Stimulated activated CD8-positive, alpha-beta memory T cell treated with anti-CD3 and anti-CD28 coated beads, Interleukin-12 subunit alpha, Interleukin-12 subunit beta, amount 100 ng/mL, for 24 hours (primary cell): ENCODE results near the gene ATOH7.
"Not testable (repeated sequence)": the region's sequence is repeated elsewhere in the genome, so short reads cannot be mapped to it uniquely, and the experiment has no call there.

Experiments
- DNase-seq: peaks from one replicate; pipeline ENCODE4 v3.0.0-alpha.2; 2020; ENCODE audit errors: extremely low read depth

Gene ATOH7

DNA sequence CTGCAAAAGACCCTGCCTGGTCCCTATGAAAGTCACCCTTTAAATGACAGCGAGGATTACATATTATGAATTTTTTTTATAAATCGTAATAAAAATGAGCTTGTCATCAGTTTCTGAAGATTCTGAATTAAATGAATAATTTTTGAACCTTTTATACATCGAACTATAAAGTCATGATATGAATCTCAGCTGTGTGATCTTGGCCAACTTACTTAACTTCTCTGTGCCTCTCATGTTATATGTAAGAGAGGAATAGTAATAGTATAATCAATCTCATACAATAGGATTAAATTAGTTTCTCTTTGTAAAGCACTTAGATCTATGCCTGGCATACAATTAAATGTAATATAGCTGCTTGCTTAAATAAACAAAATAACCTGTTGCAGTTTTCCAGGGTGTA is 5.3 kb upstream of the ATOH7 start:
- DNase-seq, result no peak

DNA sequence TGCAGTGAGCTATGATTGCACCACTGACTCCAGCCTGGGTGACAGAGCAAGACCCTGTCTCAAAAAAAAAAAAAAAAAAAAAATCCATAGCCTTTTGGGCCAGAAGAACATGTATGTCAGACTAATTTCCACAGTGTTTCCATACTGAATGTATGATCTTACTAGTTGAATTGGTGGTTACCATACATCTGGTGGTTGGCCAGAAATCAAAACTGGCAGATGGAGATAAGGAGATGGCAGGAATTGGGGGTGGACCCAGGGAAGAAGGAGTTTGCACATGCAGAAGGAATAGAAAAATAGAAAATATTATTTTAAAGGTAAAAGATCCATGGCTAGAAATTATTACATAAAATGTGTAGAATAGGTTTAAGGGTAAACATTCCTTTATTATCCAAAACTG is 3.7 kb upstream of the ATOH7 start:
- DNase-seq, result no peak

DNA sequence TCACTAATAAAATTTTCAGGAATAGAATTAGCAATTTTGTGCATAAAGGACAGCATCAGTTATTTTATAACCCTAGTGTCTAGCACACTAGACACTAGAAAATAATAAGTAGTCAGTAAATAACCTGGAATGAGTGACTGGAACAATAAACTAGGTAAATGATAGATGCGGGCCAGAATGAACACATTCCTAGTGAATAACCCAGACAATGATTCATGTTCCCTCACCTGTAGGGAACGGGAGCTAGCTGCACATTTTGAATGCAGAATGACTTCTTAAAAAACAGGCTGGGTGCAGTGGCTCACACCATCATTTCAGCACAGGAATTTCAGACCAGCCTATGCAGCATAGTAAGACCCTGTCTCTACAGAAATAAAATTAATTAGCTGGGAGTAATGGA is 3.2 kb upstream of the ATOH7 start:
- no peak for DNase-seq

DNA sequence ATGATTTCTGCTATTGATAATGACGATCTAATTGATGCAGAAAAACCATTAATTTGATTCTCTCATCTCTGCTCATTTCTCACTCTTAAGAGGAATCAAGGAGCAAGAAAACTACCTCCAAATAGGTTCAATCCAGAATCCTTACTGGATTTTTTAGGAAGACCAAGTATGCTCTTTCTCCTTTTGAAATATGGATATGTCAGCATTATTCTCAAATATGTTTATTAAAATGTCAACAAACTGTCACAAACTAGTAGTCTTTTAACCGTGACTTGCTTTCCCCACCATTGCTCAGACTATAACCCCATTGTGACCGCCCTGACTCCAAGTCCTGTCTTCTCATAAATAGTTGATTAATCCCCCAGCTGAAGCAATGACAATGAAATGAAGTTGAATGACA is 1.1 kb upstream of the ATOH7 start:
- DNase-seq, result no peak

DNA sequence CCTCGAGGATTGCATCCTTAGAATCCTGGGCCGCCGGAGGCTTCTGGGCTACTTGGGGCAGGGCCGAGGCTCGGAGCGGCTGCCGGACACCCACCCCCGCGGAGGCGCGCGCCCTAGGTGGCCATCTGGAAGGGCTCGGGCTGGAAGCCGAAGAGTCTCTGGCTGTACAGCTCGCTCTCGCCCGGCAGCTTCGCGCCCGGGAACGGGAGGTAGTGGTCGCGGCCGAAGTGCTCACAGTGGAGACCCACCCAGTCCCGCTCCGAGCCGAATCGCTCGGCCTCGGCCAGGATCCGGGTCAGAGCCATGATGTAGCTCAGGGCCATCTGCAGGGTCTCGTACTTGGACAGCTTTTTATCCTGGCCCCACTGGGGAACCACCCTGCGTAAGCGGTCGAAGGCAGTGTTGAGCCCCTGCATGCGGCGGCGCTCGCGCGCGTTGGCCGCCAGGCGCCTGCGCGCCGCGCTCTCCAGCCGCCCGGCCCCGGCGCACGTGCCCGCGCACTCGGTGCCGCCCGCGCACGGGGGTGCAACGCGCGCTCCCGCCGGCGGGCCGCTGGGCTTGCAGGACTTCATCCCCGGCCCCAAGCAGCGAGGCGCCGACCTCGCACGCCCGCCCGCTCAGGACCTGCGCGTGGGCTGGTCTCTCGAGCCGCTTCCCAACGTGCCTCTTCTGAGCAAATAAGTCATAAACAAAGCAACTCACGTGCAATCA is 652 bp downstream of the ATOH7 start:
- DNase-seq, result no peak

DNA sequence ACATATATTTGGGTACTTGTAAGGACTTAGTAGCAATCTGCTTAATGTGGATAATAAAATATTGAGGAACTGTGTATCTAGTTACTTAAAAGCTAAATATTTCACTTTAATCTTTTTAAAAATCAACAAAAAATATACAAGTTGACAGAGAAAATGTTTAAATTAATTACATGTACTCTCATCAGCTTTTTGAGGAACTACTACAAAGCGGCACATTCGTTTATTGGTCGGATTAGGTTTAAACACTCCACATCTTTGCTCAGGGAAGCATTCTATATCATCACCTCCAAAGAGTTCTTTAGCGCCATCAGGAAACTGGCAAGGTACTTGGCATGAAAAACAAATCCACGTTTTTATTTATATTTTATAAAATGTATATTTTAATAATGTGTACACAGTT is 1.6 kb downstream of the ATOH7 start:
- no peak for DNase-seq

DNA sequence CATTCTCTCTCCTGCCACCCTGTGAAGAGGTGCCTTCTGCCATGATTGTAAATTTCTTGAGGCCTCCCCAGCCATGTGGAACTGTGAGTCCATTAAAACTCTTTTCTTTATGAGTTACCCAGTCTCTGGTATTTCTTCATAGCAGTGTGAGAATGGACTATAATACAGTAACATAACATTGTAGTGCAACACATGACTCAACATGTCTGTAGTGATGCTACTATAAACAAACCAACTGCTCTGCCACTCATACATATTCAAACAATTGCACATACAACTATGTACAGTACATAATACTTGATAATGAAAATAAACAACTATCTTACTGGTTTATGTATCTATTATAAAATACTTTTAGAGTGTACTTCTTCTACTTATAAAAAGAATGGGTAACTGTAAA is 7.1 kb downstream of the ATOH7 start:
- no peak for DNase-seq

DNA sequence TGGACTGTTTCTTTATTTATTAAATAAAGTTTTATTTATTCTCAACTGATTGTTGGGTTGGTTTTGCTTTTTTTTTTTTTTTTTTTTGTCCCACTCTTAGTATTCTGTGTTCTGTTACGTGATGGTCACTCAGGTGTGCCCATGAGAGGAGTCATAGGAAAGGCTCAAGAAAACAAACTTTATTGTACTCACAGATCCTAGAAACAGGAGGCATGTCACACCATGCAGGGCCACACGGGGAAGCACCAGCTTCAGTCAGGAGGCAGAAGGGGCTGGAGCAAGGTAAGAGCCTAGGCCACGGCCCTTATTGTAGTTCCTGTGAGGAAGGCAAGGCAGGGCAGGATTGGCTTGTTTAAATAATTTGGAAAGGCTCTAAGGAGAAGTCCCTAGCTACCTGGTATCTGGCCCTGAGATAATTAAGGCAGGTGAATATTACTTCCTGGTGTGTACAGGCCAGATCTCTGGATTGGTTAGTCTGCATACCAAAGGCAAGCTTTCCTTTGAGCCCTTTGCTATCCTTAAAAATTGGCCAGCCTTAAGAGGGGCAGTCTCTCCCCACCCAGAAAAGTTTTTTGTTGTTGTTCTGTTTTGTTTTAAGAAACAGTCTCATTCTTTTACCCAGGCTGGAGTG is 8.3 kb downstream of the ATOH7 start:
- no peak for DNase-seq

DNA sequence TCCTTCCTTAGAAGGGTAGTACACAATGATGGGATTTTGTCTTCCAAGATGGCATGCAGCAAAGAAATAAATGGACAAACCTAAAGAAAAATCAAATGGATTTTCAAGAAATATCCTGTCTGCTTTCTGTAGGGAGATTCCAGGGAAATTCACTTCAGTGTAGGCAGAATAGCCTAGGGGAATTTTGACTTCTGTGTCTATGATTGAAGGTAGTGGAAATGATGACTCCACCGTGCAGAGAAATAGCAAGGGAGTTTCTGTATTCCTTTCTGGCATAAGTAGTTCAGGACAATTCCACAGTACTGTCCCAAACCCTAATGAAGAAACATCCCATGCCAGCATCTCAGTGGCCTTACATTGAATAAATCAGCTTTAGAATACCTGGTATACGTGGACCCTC is 9.5 kb downstream of the ATOH7 start:
- no peak for DNase-seq

DNA sequence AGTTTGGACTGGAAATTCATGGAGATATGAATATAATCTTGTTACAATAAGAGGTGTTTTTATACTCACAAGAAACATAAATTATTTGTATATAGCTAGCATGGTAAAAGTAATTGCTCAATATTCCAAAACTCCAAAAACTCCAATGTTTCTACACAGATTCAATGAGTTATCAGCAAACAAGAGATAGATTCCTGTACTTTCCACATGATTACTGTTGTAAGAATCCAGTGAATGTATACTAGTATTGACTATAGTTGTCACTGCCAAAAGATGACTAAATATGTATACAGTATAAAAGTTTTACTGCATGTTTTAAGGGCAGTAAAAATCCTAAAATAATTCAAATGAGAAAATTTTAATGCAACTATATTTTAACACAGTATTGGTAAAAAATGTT is 10.7 kb downstream of the ATOH7 start:
- DNase-seq, result no peak

DNA sequence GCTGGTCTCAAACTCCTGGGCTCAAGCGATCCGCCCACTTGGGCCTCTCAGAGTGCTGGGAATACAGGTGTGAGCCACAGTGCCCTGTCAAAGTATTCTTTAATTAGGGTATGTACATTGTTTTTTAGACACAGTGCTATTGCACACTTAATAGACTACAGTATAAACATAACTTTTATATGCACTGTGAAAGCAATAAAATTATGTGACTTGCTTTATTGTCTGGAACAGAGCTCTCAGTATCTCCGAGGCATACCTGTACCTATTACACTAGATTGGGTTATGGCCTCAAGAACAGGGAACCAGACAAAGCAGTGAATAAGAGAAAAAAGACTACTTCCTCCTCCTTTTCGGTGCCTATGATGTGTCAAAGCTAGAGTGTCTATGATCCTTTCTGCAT is 13.1 kb downstream of the ATOH7 start:
- no peak for DNase-seq

DNA sequence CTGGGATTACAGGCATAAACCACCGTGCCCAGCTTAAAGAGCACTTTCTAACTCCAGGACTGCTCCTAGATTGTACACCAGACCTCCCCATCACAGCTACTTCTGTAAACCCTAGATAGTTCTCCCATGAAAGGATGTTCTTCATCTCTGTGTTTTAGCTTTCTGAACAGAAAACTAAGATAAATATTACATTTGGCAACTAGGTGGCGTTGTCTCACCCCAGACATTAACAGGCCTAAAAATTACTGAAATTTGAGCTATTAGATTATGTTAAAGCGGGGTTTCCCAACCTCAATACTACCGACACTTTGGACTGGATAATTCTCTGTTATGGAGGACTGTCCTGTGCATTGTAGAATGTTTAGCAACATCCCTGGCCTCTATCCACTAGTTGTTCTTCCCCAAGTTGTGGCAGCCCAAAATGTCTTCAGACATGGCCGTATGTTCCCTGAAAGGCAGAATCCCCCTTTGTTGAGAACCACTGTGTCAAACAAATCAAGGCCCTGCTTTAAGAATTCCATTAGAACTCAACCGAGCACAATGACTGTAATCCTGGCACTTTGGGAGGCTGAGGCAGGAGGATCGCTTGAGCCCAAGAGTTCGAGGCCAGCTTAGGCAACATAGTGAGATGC is 19.1 kb downstream of the ATOH7 start:
- no peak for DNase-seq

DNA sequence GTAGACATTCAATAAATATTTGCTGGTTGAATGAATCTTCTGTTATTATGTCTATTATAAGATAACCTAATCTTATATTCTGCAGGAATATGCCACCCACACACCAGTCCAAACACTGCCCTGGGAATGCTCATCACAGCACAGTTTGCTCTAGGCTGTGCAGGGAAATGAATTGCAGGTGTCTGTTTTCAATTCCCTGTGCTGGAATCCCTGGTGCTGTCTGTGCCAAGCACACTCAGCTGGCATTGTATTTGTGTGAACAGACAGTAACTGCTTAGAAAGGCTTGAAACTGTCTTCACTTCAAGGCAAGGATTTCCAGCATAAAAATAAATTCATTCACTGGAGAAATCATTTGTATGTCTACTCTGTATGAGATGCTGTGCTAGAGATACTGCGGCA is 20.2 kb downstream of the ATOH7 start:
- DNase-seq, result no peak

DNA sequence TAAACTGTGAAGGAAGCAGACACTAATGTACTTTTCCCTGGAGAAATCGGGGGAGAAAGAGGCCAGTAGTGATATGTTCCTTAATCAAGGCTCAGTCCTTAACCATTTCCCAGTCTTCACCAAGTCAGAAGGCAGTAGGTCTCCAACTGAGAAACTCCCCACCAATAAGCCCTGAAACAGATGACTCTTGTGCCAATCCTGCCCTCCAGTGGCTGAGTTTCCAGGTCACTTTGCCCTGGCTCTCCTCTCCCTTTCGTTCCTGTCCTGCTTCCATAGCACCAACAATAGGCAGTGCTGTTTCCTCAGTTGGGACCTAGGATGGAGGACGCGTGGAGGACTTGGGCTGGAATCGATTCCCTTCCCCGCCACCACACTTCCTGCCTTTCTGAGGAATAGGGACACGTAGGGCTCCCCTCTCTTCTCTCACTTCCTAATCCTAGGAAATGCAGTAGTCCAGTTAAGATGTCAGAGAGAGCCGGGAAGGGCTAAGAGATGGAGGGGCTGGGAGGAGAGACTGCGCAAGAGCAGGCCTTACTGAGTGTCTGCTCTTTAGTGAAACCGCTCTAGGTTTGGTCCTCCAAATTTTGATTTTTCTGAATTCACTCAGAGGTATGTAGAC is 23.4 kb downstream of the ATOH7 start:
- DNase-seq, result no peak

DNA sequence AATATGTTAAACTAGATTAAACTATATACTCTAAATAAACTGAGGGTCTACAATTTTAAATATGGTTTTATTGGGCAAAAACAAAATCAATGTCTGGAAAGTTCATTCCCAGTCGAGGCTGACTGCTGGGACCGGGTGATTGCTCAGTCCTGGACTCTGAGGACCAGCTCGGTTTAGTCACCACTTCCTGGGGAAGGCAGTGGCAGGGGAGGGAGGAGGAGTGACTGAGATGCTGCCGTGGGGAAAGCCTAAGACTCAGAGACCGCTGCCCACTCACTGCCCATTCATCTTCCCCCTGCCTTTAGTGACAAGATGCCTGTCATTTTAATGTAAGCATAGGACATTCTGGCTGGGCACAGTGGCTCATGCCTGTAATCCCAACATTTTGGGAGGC is 29.0 kb downstream of the ATOH7 start:
- DNase-seq, result no peak

DNA sequence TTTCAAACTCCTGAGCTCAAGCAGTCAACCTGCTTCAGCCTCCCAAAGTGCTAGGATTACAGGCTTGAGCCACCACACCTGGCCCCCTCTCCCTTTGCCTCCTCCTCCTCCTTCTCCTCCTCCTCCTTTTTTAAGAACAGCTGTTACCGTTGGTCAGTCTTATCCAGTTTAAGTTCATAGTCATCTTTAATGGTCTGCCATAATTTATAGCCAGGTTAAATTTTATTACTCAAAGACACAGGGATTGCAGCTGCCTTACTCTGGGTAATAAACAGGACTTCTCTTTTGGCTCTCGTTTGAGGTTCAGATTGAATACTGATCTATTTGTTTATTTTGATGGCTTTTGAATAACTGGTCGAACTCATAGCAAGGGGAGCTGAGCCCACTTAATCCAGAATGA is 35.2 kb downstream of the ATOH7 start:
- DNase-seq, result no peak

DNA sequence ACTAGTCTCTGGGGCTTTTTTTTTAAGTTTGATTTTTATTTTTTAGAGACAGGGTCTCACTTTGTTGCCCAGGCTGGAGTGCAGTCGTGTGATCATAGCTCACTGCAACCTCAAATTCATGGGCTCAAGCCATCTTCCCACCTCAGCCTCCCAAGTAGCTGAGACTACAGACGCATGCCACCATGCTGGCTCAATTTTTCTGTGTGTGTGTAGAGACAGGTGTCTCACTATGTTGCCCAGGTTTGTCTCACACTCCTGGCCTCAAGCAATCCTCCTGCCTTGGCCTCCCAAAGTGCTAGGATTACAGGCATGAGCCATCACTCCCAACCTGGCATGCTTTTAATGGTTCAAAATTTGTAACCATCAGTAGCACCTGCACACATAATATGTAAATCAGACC is 36.1 kb downstream of the ATOH7 start:
- not testable (repeated sequence) for DNase-seq

DNA sequence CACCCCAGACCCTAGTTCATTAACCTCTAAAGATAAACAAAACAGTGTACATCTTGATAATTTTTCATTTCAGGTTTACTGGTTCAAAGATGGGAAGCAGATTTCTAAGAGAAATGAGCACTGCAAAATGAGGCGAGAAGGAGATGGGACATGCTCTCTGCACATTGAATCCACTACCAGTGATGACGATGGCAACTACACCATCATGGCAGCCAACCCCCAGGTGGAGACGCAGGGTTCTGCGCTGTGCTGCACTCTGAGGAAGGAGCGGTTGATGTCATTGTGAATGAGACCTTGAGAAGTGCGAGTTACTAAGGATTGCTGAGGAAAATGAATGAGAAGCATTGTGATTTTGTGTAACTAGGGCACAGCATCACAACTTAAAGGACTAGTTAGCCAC is 37.6 kb downstream of the ATOH7 start:
- DNase-seq, result no peak

DNA sequence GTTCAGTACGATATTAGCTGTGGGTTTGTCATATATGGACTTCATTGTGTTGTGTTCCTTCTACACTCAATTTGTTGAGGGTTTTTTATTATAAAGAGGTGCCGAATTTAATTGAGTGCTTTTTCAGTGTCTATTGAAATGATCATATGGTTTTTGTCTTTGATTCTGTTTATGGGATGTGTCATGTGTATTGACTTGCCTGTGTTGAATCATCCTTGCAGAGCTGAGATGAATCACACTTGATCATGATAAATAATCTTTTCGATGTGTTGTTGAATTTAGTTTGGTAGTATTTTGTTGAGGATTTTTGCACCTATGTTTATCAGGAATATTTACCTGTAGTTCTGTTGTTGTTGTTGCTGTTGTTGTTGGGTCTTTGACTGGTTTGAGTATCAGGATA is 39.8 kb downstream of the ATOH7 start:
- no peak for DNase-seq

DNA sequence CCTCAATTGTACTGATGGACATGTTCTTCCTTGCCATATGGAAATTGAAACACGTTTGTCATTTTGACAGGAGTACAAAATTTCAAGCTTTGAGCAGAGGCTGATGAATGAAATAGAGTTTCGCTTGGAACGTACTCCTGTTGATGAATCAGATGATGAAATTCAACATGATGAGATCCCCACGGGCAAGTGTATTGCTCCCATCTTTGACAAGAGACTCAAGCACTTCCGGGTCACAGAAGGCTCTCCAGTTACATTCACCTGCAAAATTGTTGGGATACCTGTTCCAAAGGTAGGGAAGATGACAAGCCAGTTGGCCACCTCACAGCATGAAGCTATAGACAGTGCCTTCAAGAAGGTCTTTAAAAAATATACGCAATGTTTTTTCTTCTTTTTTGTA is 43.1 kb downstream of the ATOH7 start:
- DNase-seq, result no peak

DNA sequence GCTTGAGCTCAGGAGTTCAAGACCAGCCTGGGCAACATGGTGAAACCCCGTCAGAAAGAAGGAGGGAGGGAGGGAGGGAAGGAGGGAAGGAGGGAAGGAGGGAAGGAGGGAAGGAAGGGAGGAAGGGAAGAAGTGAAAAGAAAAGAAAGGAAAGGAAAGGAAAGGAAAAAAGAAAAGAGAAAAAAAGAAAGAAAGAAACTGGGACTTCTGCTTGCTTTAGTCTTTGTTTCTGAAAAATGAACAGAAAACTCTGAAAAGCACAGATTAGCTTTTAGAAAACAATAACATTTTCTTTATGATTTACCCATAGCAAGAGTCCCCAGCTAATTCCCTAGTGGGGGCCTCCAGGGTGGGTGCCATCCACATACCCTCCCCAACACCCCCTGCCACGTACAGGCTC is 46.8 kb downstream of the ATOH7 start:
- no peak for DNase-seq

DNA sequence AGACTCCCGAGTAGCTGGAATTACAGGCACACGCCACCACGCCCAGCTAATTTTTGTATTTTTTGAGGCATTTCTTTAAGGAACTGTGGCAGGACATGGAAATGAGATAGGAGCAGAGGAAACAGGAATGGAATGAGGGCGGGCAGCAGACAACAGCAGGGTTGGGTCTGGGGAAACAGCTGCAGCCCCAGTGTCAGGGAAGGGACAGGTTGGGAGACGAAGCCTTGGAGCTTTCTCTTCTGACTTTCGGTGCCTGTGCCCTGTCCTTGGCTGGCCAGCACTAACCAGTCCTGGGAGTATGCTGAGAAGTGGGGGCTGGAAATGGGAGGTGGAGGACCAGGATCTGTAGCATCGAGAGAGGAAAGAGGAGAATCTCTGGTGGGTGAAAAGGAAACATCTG is 47.4 kb downstream of the ATOH7 start:
- DNase-seq, result no peak
